HG02623 (cell line): ENCODE results near the gene DNAJA3.

Source experiments
- ATAC-seq: cut with Tn5 transposase; IDR thresholded peaks from one replicate; pipeline ENCODE4 v1.9.1; 2021; ENCODE audit warnings: moderate library complexity; ENCODE audit not compliant: unreplicated experiment

The DNAJA3 gene

DNA sequence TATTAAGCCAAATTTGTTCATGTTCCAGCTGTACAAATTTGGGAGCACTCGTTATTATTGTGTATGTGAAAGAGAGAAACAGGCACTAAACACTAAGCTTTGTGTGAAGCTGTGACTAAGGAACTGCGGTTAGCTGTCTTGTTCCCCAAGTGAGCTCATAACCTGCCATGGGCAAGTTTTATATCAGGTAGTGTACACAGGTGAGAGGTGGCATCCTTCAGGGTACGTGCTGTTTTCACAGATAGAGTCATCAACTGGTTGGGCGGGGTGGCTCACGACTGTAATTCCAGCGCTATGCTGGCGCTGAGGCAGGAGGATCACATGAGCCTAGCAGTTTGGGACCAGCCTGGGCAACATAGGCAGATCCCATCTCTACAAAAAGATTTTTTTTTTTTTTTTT lies 2.8 kb downstream of the DNAJA3 start:
- ATAC-seq = no peak

DNA sequence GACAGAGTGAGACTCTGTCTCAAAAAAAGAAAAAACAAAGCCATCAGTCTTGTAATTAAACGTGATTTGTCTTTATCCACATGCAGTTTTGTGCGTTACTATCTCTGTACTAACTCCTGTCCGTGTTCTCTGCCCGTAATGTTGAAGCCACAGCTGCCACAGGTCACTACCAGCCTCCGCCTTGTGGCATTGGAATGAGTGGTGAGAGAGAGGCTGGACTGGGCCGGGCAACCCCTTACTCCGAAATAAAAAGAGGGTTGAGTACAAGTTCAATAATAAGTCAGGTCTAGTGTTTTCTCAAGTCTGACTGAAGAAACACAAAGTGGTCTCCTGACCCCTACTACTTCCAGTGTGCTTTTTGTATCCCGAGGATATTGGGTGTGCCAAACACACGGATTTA lies 5.4 kb downstream of the DNAJA3 start:
- ATAC-seq = no peak

DNA sequence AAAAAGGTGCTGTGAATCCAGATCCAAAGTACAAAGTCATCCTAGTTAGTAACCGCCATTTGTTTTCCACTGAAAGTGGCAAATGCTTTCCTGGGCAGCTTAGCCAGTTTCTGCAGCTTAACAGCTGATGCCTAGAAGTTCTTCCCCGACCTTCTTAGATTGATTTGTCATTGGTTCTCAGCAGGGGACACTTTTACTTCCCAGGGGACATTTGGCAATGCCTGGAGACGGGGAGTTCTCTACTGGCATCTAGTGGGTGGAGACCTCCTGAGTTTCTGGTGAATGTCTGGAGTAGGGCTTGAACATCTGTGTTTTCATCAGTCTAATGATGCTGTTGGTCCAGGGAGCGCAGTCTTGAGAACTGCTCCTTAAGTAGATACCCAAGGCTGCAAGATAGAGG lies 7.6 kb downstream of the DNAJA3 start:
- ATAC-seq = no peak

DNA sequence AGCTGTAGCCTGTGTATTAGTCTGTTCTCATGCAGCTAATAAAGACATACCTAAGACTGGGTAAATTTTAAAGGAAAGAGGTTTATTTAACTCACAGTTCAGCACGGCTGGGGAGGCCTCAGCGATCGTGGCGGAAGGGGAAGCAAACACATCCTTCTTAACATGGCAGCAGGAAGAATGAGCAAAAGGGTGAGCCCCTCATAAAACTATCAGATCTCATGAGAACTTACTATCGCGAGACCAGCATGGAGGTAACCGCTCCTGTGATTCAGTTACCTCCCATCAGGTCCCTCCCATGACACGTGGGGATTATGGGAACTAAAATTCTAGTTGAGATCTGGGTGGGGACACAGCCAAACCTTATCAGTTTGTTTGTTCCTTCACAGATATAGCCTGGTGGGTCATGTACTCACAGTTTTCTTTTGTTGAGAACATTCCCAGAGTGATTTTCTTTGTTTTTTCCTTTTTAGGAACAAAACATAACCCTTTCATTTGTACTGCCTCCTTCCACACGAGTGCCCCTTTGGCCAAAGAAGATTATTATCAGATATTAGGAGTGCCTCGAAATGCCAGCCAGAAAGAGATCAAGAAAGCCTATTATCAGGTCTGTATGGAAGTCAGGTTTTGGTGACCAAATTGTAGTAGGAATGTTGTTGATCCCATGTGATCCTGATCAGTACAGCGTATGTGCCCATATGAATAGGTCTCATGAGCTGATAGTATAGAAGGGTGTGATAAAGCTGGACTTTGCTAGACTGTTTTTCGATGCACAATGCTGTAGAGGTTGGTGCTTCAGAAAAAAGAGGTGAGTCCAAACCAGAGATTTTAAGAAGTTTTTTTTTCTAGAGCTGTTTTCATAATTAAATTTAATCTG lies 8.5 kb downstream of the DNAJA3 start:
- ATAC-seq = no peak

DNA sequence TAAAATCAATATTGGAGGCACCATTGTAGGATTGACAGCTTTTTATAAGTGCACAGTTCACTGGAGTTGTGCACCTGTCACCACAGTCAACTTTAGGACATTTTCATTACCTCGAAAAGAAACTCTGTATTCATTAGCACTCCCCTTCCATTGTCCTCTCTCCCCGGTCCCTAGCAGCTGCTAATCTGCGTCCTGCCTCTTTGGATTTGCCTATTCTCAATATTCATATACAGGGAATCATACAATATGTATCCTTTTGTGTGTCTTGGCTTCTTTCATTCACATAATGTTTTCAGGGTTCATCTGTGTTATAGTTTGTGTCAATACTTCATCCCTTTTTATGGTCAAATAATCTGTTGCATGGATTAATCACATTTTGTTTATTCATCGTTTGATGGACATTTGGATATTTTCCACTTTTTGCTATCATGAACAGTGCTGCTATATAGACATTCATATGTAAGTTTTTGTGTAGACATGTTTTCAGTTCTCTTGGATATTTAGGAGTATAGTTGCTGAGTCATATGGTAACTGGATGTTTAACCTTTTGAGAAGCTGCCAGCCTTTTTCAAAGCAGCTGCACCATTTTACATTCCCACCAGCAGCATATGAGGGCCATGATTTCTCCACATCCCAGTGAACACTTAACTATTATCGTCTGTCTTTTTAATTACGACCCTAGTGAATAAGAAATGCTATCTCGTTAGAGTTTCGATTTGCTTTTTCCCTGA lies 9.8 kb downstream of the DNAJA3 start:
- no peak for ATAC-seq

DNA sequence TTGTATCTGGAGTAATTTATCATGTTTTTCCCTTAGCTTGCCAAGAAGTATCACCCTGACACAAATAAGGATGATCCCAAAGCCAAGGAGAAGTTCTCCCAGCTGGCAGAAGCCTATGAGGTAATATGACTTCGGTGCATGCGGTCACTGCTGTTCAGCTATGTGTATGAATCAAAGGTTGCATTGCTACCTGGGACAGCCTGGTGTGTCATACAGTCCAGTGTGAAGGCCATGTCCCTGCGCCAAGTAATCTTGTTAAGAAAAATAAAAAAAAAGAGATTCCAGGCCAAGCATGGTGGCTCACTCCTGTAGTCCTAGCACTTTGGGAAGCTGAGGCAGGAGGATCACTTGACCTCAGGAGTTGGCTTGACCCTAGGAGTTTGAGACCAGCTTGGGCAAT lies 11.7 kb downstream of the DNAJA3 start:
- no peak for ATAC-seq

DNA sequence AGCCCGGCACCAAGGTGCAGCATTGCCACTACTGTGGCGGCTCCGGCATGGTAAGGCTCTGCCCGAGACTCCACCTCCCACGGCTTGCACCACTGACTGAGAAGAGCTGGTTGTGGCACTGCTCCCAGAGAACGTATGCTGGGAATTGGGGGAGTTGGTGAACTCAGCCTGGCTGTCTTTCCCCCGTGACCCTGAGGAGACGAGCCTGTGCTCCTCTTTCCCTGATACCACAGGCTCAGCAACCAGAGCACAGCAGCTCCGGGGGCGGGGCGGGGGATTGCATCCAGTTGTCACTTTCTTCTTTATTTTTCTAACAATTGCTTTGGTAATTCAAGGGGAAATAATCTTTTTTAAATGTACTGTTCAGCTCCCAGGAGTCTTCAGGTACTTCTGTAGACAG lies 16.7 kb downstream of the DNAJA3 start:
- no peak for ATAC-seq

DNA sequence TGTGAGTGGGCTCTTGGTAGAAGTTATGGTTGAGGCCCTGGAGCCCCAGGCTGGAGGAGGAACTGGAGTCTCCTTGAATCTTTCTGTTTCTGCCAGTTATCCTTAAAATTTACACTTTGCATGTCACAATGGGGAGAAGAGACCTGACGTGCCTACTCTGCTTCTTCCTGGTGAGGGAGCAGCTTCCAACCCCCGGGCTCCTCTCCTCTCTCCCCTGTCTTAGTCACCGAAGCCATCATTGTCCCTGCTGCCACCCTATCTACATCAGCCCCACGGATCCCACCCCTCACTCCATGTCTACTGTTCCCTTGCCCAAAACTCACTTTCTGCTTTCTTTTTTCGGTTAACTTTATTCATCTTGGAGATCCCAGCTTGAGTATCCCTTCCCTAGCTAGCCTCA lies 17.6 kb downstream of the DNAJA3 start:
- ATAC-seq = no peak

DNA sequence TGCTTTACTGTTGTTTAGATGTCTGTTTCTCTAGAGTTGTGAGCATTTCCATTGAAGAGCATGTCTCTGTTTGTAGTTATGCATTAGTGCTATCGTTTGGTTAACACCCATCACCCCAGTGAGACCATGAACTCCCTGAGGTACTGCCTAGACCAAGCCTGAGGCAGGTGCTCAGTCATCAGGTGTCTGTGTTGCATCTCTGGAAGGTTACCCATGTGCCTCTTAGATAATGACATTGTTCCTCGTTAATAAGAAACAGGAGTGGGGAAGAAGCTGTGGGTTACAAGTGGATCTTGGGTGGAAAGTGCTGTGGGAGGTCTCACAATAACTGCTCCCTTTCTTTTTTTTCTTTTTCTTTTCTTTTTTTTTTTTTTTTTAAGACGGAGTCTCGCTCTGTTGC lies 18.3 kb downstream of the DNAJA3 start:
- ATAC-seq = no peak

DNA sequence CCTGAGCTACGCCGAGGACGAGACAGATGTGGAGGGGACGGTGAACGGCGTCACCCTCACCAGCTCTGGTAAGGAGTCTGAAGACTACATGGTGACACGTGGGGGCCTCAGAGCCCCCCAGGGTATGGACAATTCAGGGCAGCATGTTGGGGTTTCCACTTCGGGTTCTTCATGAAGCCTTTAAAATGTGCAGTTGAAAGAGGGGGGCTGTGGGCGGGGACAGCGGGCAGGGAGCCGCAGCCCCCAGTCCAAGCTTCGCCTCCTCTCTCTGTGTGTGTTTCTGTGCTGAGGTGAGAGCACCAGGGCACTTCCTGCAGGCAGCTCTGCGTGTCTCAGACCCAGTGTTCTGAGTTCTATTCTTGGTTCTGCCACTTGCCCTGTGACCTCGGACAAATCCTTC lies 24.8 kb downstream of the DNAJA3 start:
- no peak for ATAC-seq

DNA sequence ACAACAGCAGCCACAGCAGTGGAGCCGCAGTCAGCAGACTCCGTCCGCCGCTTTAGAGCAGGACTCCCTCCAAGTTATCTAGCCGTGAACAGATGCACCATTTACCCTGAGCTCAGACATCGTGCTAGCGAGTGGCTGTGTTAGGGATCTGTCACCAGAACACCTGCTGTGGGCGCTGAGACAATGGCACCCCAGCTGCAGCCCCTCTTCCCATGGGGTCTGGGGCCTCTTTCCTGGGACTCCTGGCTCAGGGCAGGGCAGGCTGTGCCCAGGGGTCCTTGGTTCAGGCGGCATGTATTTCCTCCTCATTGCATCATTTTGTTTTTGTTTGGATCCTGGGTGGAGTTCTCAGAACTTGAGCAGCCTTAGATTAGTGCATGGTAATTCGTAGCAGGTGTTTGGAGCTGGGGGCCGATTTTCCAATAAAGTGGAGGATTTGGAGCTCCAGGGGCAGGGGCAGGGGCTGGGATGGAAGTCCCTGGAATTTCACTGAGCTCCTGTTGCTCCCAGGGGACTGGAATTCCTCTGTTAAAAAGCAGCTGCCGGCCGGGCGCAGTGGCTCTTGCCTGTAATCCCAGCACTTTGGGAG lies 25.4 kb downstream of the DNAJA3 start:
- ATAC-seq = no peak

DNA sequence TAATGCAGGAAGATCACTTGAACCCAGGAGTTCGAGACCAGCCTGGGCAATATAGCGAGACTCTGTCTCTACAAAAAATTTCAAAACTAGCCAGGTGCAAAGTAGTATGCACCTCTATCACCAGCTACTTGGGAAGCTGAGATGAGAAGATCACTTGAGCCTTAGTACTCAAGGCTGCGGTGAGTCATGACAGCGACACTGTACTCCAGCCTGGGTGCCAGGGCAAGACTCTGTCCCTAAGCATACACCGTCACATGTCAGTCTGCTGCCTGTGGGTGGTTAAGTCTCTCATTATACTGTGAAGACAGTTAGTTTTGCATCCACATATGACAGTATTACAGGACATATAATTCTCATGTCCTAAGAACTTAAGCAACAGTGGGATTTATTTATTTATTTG lies 27.0 kb downstream of the DNAJA3 start:
- ATAC-seq = no peak

DNA sequence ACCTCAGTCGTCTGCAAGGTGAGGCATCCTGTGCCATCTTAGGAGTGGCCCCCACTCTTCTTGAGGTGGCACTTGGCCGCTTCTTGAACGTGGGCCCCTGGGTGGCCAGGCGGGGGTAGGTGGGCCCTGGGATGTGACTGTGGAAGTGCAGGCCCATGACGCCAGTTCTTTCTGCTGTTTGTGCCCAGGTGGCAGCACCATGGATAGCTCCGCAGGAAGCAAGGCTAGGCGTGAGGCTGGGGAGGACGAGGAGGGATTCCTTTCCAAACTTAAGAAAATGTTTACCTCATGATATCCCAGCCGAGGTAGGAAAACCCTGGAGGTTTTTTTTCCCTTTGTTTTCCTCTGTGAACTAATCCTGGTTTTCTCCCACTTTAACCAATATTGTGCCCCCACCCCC lies 29.0 kb downstream of the DNAJA3 start:
- ATAC-seq = no peak

DNA sequence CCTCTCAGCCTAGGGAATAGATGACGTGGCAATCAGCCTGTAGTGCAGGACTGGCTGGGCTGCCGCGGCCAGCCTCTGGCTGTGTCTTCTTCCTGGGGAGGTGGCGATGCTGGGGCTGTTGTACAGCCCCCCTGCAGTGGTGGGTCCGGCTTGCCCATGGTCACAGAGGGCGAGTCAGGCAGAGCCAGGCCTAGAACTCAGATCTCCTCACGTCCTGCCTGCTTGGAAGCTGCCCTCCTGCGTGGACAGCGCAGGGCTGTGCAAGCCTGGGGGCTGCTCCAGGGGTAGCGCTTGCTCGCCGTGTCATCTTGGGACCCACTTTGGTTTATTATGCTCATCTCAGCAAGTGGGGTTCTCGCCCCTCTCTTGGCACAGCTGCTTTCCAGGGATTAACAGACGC lies 29.4 kb downstream of the DNAJA3 start:
- ATAC-seq = no peak

DNA sequence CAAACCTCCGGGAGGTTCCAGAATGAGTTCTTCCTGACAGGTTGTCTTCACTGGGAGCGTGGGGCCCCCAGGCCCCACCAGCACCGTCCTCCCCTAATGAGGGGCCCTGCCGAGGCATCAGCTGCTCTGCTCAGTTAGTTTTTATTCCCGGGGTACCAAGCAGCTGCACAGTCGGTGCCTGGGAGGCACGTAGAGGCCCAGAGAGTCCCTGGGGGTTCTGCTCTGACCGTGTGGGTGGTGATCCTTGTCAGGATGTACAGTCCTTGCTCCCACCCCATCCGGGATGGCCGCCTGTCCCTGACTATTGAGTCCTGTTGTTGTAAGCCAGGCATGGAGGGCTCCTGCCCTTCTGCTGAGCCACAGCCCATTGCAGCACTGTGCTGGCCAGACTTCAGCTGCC lies 30.3 kb downstream of the DNAJA3 start:
- ATAC-seq = no peak

DNA sequence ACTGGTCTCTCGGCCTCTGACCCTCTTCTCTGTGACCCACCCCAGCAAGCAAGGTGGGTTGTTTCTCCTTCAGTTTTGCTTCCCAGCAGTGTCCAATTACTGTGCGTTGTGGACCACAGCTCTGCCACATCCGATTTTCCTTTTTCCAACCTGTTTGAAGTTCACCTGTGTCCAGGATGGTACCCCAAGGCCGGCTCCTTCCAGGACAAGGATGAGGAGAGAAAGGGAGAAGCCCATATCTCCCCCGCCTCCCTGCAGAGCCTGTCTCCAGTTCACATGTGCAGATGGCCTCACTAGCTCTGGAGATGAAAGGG lies 35.2 kb downstream of the DNAJA3 start:
- no peak for ATAC-seq

DNA sequence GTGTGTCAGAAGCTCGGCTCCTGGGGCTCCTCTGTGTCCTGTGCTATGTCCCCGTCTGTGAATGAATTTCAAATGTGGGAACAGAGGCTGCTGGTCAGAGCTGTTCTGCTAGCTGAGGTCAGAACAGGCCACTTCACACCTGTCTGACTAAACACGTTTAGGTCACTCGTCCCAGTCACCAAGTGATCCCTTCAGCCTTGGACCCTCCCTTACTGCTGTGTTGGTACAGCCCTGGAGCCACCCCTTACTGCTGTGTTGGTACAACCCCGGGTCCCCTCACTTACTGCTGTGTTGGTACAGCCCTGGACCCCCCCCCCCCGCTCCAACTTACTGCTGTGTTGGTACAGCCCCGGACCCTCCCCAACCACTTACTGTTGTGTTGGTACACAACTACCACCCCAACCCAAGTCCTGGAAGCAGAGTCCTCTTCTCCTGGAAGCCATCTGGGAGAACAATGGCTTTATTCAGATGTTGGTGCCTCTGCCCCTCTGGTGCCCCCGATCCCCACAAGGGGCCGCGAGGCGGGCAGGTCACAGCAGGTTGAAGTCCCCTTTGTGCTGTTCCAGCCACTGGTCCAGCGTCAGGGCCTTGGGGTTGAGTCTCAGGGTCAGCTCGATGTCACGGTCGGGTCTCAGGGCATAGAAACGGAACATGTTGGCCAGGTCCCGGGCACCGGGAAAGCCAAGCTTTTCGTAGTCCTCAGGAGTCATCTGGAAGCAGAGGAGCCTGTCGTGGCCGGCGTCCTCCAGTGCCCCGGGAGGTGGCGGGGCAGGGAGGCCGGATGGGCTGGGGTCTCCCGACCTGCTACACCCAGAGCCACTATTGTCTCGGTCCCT lies 35.8 kb downstream of the DNAJA3 start:
- ATAC-seq = no peak

DNA sequence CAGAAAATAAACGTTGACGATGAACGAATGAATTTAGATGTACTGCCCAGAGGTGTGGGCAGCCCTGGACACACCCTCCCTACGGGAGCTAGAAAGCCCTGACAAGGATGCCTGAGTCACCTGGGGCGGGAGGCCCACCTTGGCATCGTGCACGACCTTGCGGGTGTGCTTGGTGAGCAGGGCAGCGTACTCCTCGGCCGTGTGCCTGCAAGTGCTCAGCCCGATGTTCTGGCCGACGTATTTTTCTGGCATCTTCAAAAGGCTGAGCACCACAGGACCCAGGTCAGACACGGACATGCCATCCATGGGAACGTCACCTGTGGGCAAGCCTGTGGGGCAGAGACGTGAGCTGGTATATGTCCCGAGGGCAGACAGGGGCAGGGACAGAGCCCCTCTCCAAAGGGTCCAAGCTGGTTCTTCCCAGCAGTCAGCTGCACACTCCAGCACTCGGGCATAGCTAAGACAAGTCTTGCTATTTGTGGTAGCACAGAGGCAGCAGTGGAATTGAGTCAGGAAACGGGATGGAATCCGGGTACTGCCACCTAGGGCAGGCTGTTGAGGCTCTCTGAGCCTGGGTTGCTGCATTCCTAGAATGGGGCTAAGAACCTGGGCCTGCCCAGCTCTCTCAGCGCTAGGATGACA lies 38.0 kb downstream of the DNAJA3 start:
- no peak for ATAC-seq

DNA sequence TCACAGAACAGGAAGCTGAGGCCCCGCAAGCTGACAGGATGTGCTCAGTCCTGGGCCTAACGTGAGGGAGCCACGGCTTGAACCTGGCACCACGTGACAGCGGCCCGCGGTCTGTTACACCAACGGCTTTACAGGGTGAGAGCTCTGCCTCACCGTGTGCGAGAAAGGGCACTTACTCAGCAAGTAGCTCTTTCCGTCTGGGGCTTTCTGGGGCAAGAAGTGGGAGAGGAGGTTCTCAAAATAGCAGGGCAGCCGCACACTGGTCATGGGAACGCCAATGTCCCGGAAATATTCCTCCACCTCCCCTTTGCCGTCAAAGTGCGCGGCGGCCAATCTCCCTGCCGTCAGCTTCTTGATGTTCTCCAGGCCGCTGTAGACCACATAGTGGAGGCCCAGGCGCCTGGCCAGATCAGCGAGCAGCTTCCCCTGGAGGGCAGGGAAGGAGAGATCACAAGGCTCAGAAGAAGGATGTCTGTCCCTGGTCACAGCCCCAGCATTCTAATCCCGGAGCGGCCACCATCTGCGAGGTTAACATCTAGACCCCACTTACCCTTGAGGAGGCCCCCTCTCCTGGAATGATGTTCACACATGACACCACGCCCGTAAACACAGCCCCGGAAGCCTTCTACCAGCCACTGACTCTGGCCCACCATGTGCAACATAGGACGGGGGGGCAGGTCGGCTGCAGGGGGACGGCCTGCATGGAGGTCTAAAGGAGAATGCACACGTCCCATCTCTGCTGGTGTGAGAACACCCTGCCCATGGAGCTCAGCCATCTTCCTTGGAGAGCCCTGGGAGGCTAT lies 40.5 kb downstream of the DNAJA3 start:
- no peak for ATAC-seq

DNA sequence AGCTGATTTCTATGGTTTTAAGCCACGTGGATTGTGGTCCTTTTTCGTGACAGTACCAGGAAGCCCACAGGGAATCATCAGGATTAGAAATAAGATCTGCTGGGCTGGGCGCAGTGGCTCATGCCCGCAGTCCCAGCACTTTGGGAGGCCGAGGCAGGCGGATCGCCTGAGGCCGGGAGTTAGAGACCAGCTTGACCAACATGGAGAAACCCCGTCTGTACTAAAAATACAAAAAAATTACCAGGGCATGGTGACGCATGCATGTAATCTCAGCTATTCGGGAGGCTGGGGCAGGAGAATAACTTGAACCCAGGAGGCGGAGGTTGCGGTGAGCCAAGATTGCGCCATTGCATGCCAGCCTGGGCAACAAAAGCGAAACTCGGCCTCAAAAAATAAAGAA lies 42.2 kb downstream of the DNAJA3 start:
- no peak for ATAC-seq
